ENCODE measurements around the gene PPFIBP1. TPM values are rescaled to one million over a fixed set of nuclear protein-coding genes. Genes with fewer than 3 reads are reported as not detected.
A peak's percentile ranks its signal among the peaks of the same experiment; 100 is the strongest.

Gene PPFIBP1
- total and polyA plus RNA-seq, 2 of the 4 experiments (the other 2 are of a cell fraction), result 30.4 to 72.2 TPM

DNA sequence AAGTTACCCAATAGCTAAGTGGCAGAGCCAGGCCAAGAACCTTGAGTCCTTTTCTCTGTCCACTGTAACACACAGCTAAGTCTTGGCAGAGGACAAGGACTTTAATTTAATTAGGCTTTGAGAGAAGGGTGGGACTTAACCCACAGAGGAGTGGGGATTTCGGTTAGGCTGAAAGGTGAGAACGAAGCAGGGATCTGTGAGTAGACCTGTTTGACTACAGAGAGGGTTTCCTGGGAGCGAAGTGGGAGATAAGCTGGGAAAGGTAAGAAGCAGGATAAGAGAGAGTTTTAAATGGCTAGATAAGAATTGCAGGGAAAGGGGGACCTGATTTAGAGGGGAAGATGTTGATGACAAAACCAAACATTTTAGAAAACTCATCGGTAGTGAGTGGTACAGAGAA, 2.0 kb upstream of the PPFIBP1 start:
- no peaks in the 10 kb centered on the region for H3K36me3 ChIP-seq (ENCODE audit: control insufficient read depth, insufficient read depth, low read length)
- no peak overlapping the region for H3K27ac ChIP-seq (ENCODE audit: insufficient read depth, low read length)
- H3K4me2 ChIP-seq (ENCODE audit: low read depth, low read length), result no peak overlapping the region
- H4K20me1 ChIP-seq (ENCODE audit: insufficient read depth, low read length), result no peaks in the 10 kb centered on the region
- dilution Hi-C loops (cut with HindIII; ENCODE audit: low sequenced_read_pairs, unreplicated experiment), result no loop called here
- no peak overlapping the region for H2AK9ac ChIP-seq (replicated peaks; ENCODE audit: low read depth, low read length, poor library complexity)
- H3K23ac ChIP-seq (ENCODE audit: low read depth, low read length), result peak overlapping the region; percentile 44
- H3K9me1 ChIP-seq (ENCODE audit: insufficient read depth, low read length), result peaks cover 6% of the 10 kb centered on the region
- H3K4me1 ChIP-seq (ENCODE audit: control insufficient read depth, insufficient read depth, low read length), result peaks cover 10% of the 10 kb centered on the region
- H4K5ac ChIP-seq (ENCODE audit: low read depth, low read length), result peak overlapping the region; percentile 52; the same call in 1 of the 2 replicates
- H2AFZ ChIP-seq (replicated peaks; ENCODE audit: low read length, poor library complexity), result no peak overlapping the region
- H3K79me1 ChIP-seq (ENCODE audit: low read depth in 1 of 2, low read length in 2 of 2), result peaks cover 0 to 37% of the 10 kb centered on the region in 2 experiments; a peak in 2 of 4 replicates
- peak overlapping the region; percentile 43; the same call in 1 of the 2 replicates for H2BK120ac ChIP-seq (ENCODE audit: low read depth, low read length)
- CTCF ChIA-PET, result no interaction called here
- no TSS peak for BruUV-seq (replicated peaks)
- ATAC-seq (ENCODE audit: low read depth) (no peak), DNase-seq (no peak)
- H3K9ac ChIP-seq (ENCODE audit: low read depth, low read length), result no peak overlapping the region
- peak overlapping the region; percentile 27; the same call in 1 of the 2 replicates for H3K18ac ChIP-seq (ENCODE audit: low read depth, low read length)
- H3K27me3 ChIP-seq (ENCODE audit: control insufficient read depth, insufficient read depth, low read length), result no peaks in the 10 kb centered on the region
- no peaks in the 10 kb centered on the region for H3K9me3 ChIP-seq (ENCODE audit: control insufficient read depth, insufficient read depth, low read length)
- 92% methylated on average over 2 of the region's 4 CpGs; no CpG with 5 or more reads in 1 of the 2 experiments for WGBS, 2 experiments (ENCODE audit: extremely low coverage in 2 of 2, insufficient read length in 1 of 2)
- no peak overlapping the region for H2BK5ac ChIP-seq (ENCODE audit: low read depth, low read length, poor library complexity, severe bottlenecking)
- H3K4ac ChIP-seq (ENCODE audit: low read depth, low read length), result peak overlapping the region; percentile 73
- intact Hi-C loops (cut with micrococcal nuclease), result loop anchor here (5.0 kb wide), 1 partner anchor 180 kb away; no protein-coding TSS in a partner anchor
- H2BK15ac ChIP-seq (ENCODE audit: low read depth, low read length), result peak overlapping the region; percentile 78; the same call in 2 of the 3 replicates
- peak overlapping the region in 1 of 2 experiments; percentile 54; a peak in 3 of 4 replicates for H4K8ac ChIP-seq (ENCODE audit: low read depth in 2 of 2, low read length in 2 of 2)
- no peak overlapping the region for H3K14ac ChIP-seq (replicated peaks; ENCODE audit: low read depth, low read length)
- TF ChIP-seq CHD1 (IDR thresholded peaks at IDR 0.05; ENCODE audit: low read depth, low read length) (no peak), MXI1 (IDR thresholded peaks at IDR 0.05; ENCODE audit: borderline replicate concordance, low read depth, low read length) (no peak), RCOR1 (IDR thresholded peaks at IDR 0.05; ENCODE audit: insufficient replicate concordance, low read length) (no peak), FOS (IDR thresholded peaks at IDR 0.05; ENCODE audit: low read depth, low read length) (no peak), MAFK (IDR thresholded peaks at IDR 0.05; ENCODE audit: low read depth, low read length) (no peak), MAZ (IDR thresholded peaks at IDR 0.05; ENCODE audit: borderline replicate concordance, low read depth, low read length) (no peak), CEBPB (IDR thresholded peaks at IDR 0.05; ENCODE audit: low read depth, low read length) (no peak), RAD21 (IDR thresholded peaks at IDR 0.05; ENCODE audit: low read length) (no peak), SMC3 (IDR thresholded peaks at IDR 0.05; ENCODE audit: low read depth, low read length) (no peak), RFX5 (IDR thresholded peaks at IDR 0.05; ENCODE audit: low read depth, low read length) (no peak), POLR2A (IDR thresholded peaks at IDR 0.05; ENCODE audit: low read depth, low read length) (no peak), BHLHE40 (IDR thresholded peaks at IDR 0.05; ENCODE audit: low read depth, low read length) (no peak), NFE2L2 (IDR thresholded peaks at IDR 0.05; ENCODE audit: low read depth, low read length) (no peak)
- TF ChIP-seq, protein P1, sequence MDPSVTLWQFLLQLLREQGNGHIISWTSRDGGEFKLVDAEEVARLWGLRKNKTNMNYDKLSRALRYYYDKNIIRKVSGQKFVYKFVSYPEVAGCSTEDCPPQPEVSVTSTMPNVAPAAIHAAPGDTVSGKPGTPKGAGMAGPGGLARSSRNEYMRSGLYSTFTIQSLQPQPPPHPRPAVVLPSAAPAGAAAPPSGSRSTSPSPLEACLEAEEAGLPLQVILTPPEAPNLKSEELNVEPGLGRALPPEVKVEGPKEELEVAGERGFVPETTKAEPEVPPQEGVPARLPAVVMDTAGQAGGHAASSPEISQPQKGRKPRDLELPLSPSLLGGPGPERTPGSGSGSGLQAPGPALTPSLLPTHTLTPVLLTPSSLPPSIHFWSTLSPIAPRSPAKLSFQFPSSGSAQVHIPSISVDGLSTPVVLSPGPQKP (IDR thresholded peaks at IDR 0.05; ENCODE audit: borderline replicate concordance, low read depth, low read length), result no peak
- TF ChIP-seq, protein P2, sequence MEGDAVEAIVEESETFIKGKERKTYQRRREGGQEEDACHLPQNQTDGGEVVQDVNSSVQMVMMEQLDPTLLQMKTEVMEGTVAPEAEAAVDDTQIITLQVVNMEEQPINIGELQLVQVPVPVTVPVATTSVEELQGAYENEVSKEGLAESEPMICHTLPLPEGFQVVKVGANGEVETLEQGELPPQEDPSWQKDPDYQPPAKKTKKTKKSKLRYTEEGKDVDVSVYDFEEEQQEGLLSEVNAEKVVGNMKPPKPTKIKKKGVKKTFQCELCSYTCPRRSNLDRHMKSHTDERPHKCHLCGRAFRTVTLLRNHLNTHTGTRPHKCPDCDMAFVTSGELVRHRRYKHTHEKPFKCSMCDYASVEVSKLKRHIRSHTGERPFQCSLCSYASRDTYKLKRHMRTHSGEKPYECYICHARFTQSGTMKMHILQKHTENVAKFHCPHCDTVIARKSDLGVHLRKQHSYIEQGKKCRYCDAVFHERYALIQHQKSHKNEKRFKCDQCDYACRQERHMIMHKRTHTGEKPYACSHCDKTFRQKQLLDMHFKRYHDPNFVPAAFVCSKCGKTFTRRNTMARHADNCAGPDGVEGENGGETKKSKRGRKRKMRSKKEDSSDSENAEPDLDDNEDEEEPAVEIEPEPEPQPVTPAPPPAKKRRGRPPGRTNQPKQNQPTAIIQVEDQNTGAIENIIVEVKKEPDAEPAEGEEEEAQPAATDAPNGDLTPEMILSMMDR (conservative IDR thresholded peaks at IDR 0.05; ENCODE audit: low read depth, low read length), result no peak
- TF ChIP-seq, protein P3, sequence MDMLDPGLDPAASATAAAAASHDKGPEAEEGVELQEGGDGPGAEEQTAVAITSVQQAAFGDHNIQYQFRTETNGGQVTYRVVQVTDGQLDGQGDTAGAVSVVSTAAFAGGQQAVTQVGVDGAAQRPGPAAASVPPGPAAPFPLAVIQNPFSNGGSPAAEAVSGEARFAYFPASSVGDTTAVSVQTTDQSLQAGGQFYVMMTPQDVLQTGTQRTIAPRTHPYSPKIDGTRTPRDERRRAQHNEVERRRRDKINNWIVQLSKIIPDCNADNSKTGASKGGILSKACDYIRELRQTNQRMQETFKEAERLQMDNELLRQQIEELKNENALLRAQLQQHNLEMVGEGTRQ (IDR thresholded peaks at IDR 0.05; ENCODE audit: low read depth, low read length), result no peak
- peak overlapping the region; percentile 65 for H2AK5ac ChIP-seq (ENCODE audit: low read depth, low read length)
- H3K56ac ChIP-seq (ENCODE audit: extremely low read depth, insufficient read depth, low read length), result no peak overlapping the region
- H2BK20ac ChIP-seq (ENCODE audit: low read depth, low read length), result peak overlapping the region; percentile 51
- H4K91ac ChIP-seq (ENCODE audit: insufficient read depth, low read depth, low read length), result peak overlapping the region; percentile 17; the same call in 1 of the 2 replicates
- POLR2A ChIA-PET (ENCODE audit: unreplicated experiment), result no interaction called here
- H3K4me3 ChIP-seq (ENCODE audit: insufficient read depth, low read depth, low read length), result no peak overlapping the region
- in situ Hi-C loops (cut with MboI; ENCODE audit: low sequenced_read_pairs), result no loop called here

Data from IMR-90 (cell line).